DMS 273 treated with DMSO at 0.1 percent for 48 hours (cell line): Measurements from ENCODE around the gene ZNF226.
A peak's percentile ranks its signal among the peaks of the same experiment; 100 is the strongest.
"Not testable (repeated sequence)": the region's sequence is repeated elsewhere in the genome, so short reads cannot be mapped to it uniquely, and the experiment has no call there.

Experiments used
- DNase-seq: peaks from one replicate; lab custom pipeline; 2025; lab: John Stamatoyannopoulos, UW

Gene ZNF226

GRCh38 chr19:44212250-44212865 is 47.5 kb downstream of the ZNF226 start, which contains the start of gene ZNF227:
ZNF227 (plus strand) TSS chr19:44212532; CDS start chr19:44217793, 5,261 bp downstream.
- DNase-seq = peak; percentile 92

GRCh38 chr19:44212866-44213346 is 48.0 kb downstream of the ZNF226 start:
- DNase-seq = peak; percentile 14

DNA sequence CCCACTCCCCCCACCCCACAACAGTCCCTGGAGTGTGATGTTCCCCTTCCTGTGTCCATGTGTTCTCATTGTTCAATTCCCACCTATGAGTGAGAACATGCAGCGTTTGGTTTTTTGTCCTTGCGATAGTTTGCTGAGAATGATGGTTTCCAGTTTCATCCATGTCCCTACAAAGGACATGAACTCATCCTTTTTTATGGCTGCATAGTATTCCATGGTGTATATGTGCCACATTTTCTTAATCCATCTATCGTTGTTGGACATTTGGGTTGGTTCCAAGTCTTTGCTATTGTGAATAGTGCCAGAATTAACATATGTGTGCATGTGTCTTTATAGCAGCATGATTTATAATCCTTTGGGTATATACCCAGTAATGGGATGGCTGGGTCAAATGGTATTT is 55.0 kb downstream of the ZNF226 start:
- DNase-seq = not testable (repeated sequence)

GRCh38 chr19:44220761-44221160 is 55.9 kb downstream of the ZNF226 start:
- DNase-seq = not testable (repeated sequence)

- DNase-seq = not testable (repeated sequence)
Observed at GRCh38 chr19:44221291-44221690, 56.4 kb downstream of the ZNF226 start.
